ENCODE measurements around the gene TSPYL4. TPM values are rescaled to one million over a fixed set of nuclear protein-coding genes. Genes with fewer than 3 reads are reported as not detected.

Gene TSPYL4
- polyA plus RNA-seq, 1 donor from 2014 or later: 97.2 TPM

DNA sequence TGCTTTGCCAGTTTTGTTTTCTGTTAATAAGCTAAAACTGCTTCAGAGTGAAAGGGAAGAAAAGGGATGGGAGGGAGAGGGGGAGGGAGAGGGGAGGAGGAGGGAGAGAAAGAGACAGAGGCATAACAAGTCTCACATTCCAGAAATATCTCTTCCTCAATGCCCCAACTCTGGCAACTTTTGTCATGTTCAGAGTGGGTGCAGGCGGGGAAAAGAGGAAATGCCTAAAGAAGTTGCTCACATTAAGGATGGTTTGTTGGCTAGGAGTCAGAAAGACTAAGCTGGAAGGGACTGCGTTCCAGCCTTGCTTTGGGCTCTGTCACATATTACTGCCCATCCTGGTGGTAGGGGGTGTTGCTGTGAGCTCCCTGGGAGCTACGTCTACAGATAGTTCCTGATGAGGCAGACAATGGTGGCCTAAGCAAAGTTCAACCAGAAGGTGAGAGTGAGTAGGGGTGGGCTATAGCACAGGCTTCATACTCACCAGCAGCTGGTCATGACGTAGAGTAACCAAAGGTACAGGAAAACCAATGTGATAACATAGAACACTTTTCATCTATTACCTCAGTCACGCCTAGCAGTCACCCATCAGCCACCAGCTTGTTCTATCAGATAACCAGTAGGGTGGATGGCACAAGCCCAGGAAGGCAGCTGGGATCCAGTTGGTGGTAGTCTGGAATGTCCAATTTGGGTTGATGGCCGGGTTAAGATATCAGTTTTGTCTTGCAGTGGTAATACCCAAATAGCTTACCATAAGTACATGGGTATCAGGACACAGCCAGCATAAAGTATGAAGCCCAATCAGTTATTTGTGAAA is 2.1 kb downstream of the TSPYL4 start:
- peaks cover 13% of the 10 kb centered on the region for H4K20me1 ChIP-seq (ENCODE audit: insufficient read depth)
- TF ChIP-seq MXI1 (conservative IDR thresholded peaks at IDR 0.05; ENCODE audit: poor library complexity, severe bottlenecking): no peak
- H3K36me3 ChIP-seq (ENCODE audit: insufficient read depth, low read length): peaks cover 6% of the 10 kb centered on the region
- H3K4me2 ChIP-seq (ENCODE audit: low read length): peak overlapping the region; percentile 99
- H3K79me2 ChIP-seq (replicated peaks; ENCODE audit: insufficient read depth, low read length): peaks cover 77% of the 10 kb centered on the region
- H3K9me3 ChIP-seq (ENCODE audit: low read length): no peaks in the 10 kb centered on the region
- no peak overlapping the region for H3K27ac ChIP-seq (ENCODE audit: low read length)
- no peak overlapping the region for H2AFZ ChIP-seq (ENCODE audit: low read depth, low read length)
- H3K27me3 ChIP-seq (ENCODE audit: insufficient read depth, low read depth, low read length): no peaks in the 10 kb centered on the region
- peak overlapping the region; percentile 89 for H3K4me3 ChIP-seq (ENCODE audit: low read length)
- H3K9ac ChIP-seq (ENCODE audit: low read length): peak overlapping the region; percentile 23
- H3K9me2 ChIP-seq (ENCODE audit: insufficient read depth, low read length): no peaks in the 10 kb centered on the region
- peaks cover 3% of the 10 kb centered on the region for H3F3A ChIP-seq (ENCODE audit: insufficient read depth, low read length, poor library complexity, severe bottlenecking)

DNA sequence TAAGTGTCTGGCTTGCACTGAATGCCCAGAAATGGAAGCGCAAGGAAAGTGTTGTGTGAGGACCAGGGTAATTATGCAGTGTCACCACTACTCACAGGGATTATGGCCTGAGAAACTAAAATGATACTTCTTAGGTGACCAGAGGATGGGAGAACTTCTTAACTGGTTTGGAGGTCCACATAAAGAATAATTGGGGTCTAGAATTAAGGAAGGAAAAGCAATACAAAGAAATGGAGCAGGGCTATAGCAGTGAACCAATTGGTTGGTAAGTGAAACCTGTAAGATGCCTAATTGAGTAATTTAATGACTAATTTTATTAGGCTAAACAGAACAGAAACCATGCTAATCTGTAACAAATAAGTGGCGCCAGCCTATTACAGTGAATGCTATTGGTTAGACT is 5.3 kb downstream of the TSPYL4 start:
- no peak overlapping the region for H2AFZ ChIP-seq (ENCODE audit: low read depth, low read length)
- H3K79me2 ChIP-seq (replicated peaks; ENCODE audit: insufficient read depth, low read length): peaks cover 50% of the 10 kb centered on the region
- H3K27ac ChIP-seq (ENCODE audit: low read length): no peak overlapping the region
- no peaks in the 10 kb centered on the region for H3K27me3 ChIP-seq (ENCODE audit: insufficient read depth, low read depth, low read length)
- no peak for TF ChIP-seq SMC3 (conservative IDR thresholded peaks at IDR 0.05; ENCODE audit: poor library complexity)
- no peak for TF ChIP-seq EP300 (conservative IDR thresholded peaks at IDR 0.05; ENCODE audit: poor library complexity, severe bottlenecking)
- TF ChIP-seq, protein P1, sequence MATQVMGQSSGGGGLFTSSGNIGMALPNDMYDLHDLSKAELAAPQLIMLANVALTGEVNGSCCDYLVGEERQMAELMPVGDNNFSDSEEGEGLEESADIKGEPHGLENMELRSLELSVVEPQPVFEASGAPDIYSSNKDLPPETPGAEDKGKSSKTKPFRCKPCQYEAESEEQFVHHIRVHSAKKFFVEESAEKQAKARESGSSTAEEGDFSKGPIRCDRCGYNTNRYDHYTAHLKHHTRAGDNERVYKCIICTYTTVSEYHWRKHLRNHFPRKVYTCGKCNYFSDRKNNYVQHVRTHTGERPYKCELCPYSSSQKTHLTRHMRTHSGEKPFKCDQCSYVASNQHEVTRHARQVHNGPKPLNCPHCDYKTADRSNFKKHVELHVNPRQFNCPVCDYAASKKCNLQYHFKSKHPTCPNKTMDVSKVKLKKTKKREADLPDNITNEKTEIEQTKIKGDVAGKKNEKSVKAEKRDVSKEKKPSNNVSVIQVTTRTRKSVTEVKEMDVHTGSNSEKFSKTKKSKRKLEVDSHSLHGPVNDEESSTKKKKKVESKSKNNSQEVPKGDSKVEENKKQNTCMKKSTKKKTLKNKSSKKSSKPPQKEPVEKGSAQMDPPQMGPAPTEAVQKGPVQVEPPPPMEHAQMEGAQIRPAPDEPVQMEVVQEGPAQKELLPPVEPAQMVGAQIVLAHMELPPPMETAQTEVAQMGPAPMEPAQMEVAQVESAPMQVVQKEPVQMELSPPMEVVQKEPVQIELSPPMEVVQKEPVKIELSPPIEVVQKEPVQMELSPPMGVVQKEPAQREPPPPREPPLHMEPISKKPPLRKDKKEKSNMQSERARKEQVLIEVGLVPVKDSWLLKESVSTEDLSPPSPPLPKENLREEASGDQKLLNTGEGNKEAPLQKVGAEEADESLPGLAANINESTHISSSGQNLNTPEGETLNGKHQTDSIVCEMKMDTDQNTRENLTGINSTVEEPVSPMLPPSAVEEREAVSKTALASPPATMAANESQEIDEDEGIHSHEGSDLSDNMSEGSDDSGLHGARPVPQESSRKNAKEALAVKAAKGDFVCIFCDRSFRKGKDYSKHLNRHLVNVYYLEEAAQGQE (IDR thresholded peaks at IDR 0.05; ENCODE audit: borderline replicate concordance): no peak
- TF ChIP-seq, protein P2, sequence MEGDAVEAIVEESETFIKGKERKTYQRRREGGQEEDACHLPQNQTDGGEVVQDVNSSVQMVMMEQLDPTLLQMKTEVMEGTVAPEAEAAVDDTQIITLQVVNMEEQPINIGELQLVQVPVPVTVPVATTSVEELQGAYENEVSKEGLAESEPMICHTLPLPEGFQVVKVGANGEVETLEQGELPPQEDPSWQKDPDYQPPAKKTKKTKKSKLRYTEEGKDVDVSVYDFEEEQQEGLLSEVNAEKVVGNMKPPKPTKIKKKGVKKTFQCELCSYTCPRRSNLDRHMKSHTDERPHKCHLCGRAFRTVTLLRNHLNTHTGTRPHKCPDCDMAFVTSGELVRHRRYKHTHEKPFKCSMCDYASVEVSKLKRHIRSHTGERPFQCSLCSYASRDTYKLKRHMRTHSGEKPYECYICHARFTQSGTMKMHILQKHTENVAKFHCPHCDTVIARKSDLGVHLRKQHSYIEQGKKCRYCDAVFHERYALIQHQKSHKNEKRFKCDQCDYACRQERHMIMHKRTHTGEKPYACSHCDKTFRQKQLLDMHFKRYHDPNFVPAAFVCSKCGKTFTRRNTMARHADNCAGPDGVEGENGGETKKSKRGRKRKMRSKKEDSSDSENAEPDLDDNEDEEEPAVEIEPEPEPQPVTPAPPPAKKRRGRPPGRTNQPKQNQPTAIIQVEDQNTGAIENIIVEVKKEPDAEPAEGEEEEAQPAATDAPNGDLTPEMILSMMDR (IDR thresholded peaks at IDR 0.05; ENCODE audit: poor library complexity, severe bottlenecking): no peak
- no peak for TF ChIP-seq POLR2AphosphoS5 (IDR thresholded peaks at IDR 0.05)
- TF ChIP-seq MXI1 (conservative IDR thresholded peaks at IDR 0.05; ENCODE audit: poor library complexity, severe bottlenecking): no peak
- TF ChIP-seq EZH2 (IDR thresholded peaks at IDR 0.05; ENCODE audit: borderline replicate concordance, insufficient read depth, low read length, poor library complexity, severe bottlenecking): no peak
- no peak for TF ChIP-seq RAD21 (conservative IDR thresholded peaks at IDR 0.05)
- no peak for TF ChIP-seq TAF1 (IDR thresholded peaks at IDR 0.05; ENCODE audit: low read depth)
- H3F3A ChIP-seq (ENCODE audit: insufficient read depth, low read length, poor library complexity, severe bottlenecking): peaks cover under 1% of the 10 kb centered on the region
- H4K20me1 ChIP-seq (ENCODE audit: insufficient read depth): peaks cover 13% of the 10 kb centered on the region
- H3K36me3 ChIP-seq (ENCODE audit: insufficient read depth, low read length): peaks cover 8% of the 10 kb centered on the region
- H3K4me2 ChIP-seq (ENCODE audit: low read length): peak overlapping the region; percentile 99
- H3K9ac ChIP-seq (ENCODE audit: low read length): no peak overlapping the region
- H3K4me3 ChIP-seq (ENCODE audit: low read length): peak overlapping the region; percentile 89
- H3K9me2 ChIP-seq (ENCODE audit: insufficient read depth, low read length): no peaks in the 10 kb centered on the region
- no peaks in the 10 kb centered on the region for H3K9me3 ChIP-seq (ENCODE audit: low read length)

Data from neural cell (in vitro differentiated cells).